Fibroblast of lung (primary cell): ENCODE data around the gene TJP3.

Source experiments
- EZH2 ChIP-seq: IDR thresholded peaks from 2 replicates; pipeline ENCODE4 v1.5.1; 2012; ENCODE audit warnings: low read length, control low read depth, mild to moderate bottlenecking; ENCODE audit errors: missing control alignments
- TF ChIP-seq, protein P1 (sequence below), 2 donors: IDR thresholded peaks in 1 of 2; conservative IDR thresholded peaks in 1 of 2; 1 replicate in 1 of 2; 2 replicates in 1 of 2; pipeline ENCODE4 v1.5.1; 2011 to 2012; ENCODE audit warnings: low read length in 2 of 2, control low read depth in 1 of 2, inconsistent platforms in 1 of 2, low read depth in 1 of 2, mild to moderate bottlenecking in 1 of 2

DNA sequence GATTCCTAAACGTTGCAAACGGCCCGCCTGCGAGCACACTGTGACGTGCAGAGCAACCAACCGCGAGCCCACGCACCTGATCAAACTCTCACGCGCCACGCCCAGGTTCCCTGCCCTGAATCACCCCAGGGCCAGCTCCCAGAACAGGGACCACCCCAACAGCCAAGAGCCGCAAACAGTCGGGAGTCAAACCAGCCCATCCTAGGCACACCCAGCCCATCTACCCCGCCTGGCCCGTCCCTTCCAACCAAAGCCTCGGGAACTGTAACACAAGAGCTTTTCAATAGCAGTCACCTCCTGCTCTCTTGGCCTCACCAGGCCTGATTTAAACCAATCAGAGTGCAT, 16.8 kb upstream of the TJP3 start:
- TF ChIP-seq, protein P1, sequence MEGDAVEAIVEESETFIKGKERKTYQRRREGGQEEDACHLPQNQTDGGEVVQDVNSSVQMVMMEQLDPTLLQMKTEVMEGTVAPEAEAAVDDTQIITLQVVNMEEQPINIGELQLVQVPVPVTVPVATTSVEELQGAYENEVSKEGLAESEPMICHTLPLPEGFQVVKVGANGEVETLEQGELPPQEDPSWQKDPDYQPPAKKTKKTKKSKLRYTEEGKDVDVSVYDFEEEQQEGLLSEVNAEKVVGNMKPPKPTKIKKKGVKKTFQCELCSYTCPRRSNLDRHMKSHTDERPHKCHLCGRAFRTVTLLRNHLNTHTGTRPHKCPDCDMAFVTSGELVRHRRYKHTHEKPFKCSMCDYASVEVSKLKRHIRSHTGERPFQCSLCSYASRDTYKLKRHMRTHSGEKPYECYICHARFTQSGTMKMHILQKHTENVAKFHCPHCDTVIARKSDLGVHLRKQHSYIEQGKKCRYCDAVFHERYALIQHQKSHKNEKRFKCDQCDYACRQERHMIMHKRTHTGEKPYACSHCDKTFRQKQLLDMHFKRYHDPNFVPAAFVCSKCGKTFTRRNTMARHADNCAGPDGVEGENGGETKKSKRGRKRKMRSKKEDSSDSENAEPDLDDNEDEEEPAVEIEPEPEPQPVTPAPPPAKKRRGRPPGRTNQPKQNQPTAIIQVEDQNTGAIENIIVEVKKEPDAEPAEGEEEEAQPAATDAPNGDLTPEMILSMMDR (conservative IDR thresholded peaks at IDR 0.05 in 1 of 2, IDR thresholded peaks at IDR 0.05 in 1 of 2; ENCODE audit: low read depth in 1 of 2, low read length in 2 of 2) = no peak
- TF ChIP-seq EZH2 = no peak
